Lower leg skin (tissue), 3 donors: ENCODE data around the gene NAV1.

ENCODE experiments used
- CTCF ChIP-seq, 3 donors: fragments of 450-650 bp; IDR thresholded peaks; one replicate each; pipeline ENCODE4 v1.5.1; 2016; ENCODE audit warnings: antibody characterized with exemption in 3 of 3, mild to moderate bottlenecking in 3 of 3, moderate library complexity in 2 of 3
- POLR2A ChIP-seq, 2 donors: fragments of 450-650 bp; IDR thresholded peaks; one replicate each; pipeline ENCODE4 v1.6.1; 2016 to 2017; ENCODE audit warnings: antibody characterized with exemption in 2 of 2, mild to moderate bottlenecking in 1 of 2, moderate library complexity in 1 of 2

DNA sequence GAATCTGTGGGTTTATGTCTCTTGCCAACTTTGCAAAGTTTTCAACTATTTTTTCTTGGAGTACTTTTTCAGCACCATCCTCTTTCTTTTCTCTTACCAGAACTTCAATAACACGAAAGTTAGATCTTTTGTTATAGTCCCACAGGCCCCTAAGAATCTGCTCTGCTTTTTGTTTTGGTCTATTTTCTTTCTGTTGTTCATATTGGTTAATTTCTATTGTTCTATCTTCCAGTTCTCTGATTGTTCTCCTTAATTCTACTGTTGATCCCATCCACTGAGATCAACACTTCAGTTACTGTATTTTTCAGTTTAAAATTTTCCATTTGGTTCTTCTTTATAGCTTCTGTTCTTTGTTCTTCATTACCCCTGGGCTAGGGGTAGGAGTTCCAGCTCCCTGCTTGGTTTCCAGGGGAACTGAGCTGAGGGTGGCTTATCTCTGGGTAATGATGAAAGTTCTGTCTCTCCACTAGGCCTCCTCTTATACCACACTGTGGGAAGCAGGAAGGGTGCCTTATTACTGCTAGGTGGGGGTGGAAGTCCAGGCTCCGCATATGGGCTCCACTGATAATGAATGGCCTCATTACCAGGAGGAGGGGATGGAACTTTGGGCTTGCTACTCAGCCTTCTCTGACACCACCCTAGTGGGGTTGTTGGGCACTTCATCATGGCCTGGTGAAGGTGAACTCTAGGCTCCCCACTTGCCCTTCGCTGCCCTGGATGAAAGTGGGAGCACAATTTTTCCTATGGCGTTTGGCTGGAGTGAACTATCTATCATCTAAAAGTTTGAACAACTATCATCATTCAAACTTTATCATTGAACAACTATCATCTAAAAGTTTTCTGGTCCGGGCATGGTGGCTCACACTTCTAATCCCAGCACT is 39.3 kb downstream of the NAV1 start:
- TF ChIP-seq CTCF (IDR thresholded peaks at IDR 0.05) (no peak), POLR2A (IDR thresholded peaks at IDR 0.05) (no peak)
